ENCODE data around the gene GPR146.
A peak's percentile ranks its signal among the peaks of the same experiment; 100 is the strongest.
"Not testable (repeated sequence)": the region's sequence is repeated elsewhere in the genome, so short reads cannot be mapped to it uniquely, and the experiment has no call there.

Gene GPR146

DNA sequence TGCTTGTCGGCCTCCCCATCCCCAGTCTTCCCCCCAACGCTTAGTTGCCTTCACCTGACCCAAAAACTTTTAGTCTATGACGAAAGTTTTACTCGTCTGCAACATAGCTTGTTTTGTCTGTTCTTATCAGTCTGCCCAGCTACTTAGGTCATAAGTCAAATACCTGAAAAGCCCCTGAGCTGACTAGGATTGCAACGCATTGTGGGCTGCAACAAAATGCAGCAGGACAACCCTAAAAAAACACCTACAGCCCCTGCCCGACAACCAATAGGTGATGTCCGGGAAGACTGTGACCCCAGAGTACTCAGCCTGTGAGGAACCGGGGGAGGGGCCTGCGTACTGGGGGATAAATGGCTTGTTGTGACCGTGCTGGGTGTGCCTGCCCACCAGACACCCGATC, 24.3 kb downstream of the GPR146 start:
- peaks cover 0 to 4% of the 10 kb centered on the region in 2 donors for H3K27me3 Mint-ChIP-seq
- DNase-seq: no peak
- no peaks in the 10 kb centered on the region for H3K9me3 Mint-ChIP-seq
- no peak overlapping the region for H3K27ac Mint-ChIP-seq
- H3K4me1 Mint-ChIP-seq (ENCODE audit: low read depth in 2 of 2): no peaks in the 10 kb centered on the region
- no peak overlapping the region for H3K4me3 Mint-ChIP-seq
- no peak for ATAC-seq (replicated peaks)
- no peaks in the 10 kb centered on the region for H3K36me3 Mint-ChIP-seq (ENCODE audit: insufficient read depth)

DNA sequence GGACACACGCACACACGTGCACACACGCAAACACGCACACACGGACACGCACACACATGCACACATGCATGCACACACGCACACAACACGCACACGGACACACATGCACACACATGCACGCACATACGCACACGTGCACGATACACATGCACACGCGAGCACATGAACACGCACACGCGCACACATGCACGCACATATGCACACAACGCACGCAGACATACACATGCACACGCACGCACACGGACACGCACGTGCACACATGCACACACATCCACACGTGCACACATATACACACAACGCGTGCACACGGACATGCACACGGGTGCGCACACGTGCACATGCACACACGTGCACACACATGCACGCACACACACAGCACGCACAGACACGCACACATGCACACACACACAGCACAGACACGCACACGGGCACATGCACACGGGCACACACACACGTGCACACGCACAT, 26.2 kb downstream of the GPR146 start:
- Mint-ChIP-seq H3K27me3 (no peaks in the 10 kb centered on the region), H3K36me3 (ENCODE audit: insufficient read depth) (no peaks in the 10 kb centered on the region), H3K4me3 (no peak overlapping the region), H3K27ac (no peak overlapping the region), H3K4me1 (ENCODE audit: low read depth in 2 of 2) (no peaks in the 10 kb centered on the region), H3K9me3 (no peaks in the 10 kb centered on the region)
- DNase-seq: no peak
- no peak for ATAC-seq (replicated peaks)

- DNase-seq (no peak), ATAC-seq (replicated peaks) (no peak)
- Mint-ChIP-seq H3K27ac (no peak overlapping the region), H3K4me3 (no peak overlapping the region), H3K9me3 (no peaks in the 10 kb centered on the region), H3K27me3 (no peaks in the 10 kb centered on the region), H3K36me3 (ENCODE audit: insufficient read depth) (no peaks in the 10 kb centered on the region), H3K4me1 (ENCODE audit: low read depth in 2 of 2) (no peaks in the 10 kb centered on the region)
These were observed 27.4 kb downstream of the GPR146 start for GRCh38 chr7:1071731-1072254.

GRCh38 chr7:1073142-1073977, 29.0 kb downstream of the GPR146 start:
- DNase-seq (no peak), ATAC-seq (replicated peaks) (no peak)
- Mint-ChIP-seq H3K27me3 (no peaks in the 10 kb centered on the region), H3K4me3 (no peak overlapping the region), H3K36me3 (ENCODE audit: insufficient read depth) (no peaks in the 10 kb centered on the region), H3K27ac (no peak overlapping the region), H3K4me1 (ENCODE audit: low read depth in 2 of 2) (no peaks in the 10 kb centered on the region), H3K9me3 (no peaks in the 10 kb centered on the region)

DNA sequence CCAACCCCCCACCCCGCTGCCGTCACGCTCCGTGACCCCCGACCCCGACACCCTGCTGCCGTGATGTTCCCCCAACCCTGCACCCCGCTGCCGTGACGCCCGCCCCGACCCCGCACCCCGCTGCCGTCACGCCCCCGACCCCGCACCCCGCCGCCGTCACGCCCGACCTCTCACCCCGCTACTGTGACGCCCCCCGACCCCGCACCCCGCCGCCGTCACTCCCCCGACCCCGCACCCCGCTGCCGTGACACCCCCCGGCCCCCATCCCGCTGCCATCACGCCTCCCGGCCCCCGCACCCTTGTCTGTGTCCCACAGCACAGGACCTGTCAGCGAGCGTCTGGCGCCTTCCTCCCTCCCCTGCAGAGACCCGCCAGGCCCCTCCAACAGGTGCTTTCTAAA, 29.7 kb downstream of the GPR146 start:
- not testable (repeated sequence) for ATAC-seq (replicated peaks); H3K4me3 Mint-ChIP-seq; DNase-seq; H3K27me3 Mint-ChIP-seq; H3K36me3 Mint-ChIP-seq (ENCODE audit: insufficient read depth); H3K4me1 Mint-ChIP-seq (ENCODE audit: low read depth in 2 of 2); H3K9me3 Mint-ChIP-seq
- peak overlapping the region in 1 of 2 donors; percentile 66 for H3K27ac Mint-ChIP-seq

DNA sequence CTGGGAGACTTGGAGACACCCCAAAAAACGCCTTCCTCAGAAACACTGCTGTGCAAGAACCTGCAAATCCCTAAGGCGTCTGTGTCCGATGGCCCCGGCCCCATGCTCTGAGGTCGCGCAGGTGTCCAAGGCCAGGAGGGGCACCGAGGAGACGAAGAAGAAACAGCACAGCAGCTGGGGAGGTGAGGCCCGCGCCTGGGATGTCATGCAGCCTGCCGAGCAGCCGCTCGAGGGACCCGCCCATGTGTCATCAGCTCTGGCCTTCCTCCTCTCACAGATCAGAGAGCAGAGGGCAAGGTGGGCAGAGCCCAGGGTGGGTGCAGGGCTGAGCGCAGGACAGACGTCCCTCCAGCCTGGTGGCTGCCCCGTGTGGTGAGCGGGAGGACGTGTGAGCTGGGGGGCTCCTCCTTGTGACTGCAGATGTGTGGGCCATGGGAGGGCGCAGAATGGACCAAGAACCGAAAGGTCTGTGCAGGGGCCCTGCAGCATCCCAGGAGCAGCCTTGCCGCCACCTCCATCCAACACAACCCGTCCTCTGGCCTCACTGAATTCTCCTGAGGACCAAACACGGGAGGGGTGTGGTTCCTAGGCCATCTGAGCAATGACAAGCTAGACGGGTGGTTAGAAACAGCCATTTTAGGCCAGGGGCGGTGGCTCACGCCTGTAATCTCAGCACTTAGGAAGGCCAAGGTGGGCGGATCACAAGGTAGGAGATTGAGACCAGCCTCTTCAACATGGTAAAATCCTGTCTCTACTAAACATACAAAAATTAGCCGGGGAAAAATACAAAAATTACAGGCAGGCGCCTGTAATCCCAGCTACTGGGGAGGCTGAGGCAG, 30.5 kb downstream of the GPR146 start:
- no peaks in the 10 kb centered on the region for H3K9me3 Mint-ChIP-seq
- peak overlapping the region in 1 of 2 donors; percentile 66 for H3K27ac Mint-ChIP-seq
- H3K27me3 Mint-ChIP-seq: no peaks in the 10 kb centered on the region

DNA sequence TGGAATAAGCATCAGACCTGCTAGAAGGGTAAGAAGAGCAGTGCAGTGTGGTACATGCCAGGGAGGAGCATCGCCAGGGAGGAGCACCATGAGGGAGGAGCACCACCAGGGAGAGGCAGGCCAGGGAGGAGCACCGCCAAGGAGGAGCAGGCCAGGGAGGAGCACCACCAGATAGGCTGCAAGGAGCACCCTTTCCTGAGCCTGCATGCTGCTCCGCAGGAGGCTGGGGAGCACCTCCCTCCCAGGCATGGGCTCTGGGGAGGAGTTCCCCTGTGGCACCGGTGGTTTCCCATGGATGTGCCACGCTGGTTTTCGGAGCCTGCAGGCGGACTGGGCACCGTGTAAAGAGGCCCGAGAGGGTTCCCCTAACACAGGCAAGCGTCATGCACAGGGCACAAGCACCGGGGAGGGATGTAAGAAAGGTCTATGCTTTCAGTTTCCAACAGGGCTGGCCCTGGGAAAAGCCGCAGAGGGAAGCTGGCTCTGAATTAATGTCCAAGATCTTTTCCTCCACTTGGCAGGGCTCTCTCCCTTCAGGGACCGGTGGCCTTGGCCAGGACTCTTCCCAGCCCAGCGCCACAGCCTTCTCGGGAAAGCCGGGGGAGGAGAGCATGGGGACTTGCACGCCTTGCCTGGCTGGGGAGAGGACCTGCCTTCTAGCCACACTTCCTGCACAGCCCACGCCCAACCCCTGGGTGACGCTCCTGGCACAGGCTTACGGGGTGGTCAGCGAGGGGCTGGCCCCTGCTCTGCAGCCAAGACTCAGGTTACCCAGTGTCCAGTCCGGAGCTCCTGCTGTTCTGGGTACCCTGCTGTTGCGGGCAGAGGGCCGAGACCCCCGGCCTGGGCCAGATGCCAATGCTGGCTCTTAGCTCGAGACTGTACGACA, 32.1 kb downstream of the GPR146 start:
- no peaks in the 10 kb centered on the region for H3K9me3 Mint-ChIP-seq
- H3K27ac Mint-ChIP-seq: no peak overlapping the region

More for the DNA sequence above, 30.5 kb downstream of the GPR146 start:
- Mint-ChIP-seq H3K36me3 (ENCODE audit: insufficient read depth) (no peaks in the 10 kb centered on the region), H3K4me3 (no peak overlapping the region), H3K4me1 (ENCODE audit: low read depth in 2 of 2) (no peaks in the 10 kb centered on the region)
- DNase-seq: no peak
- ATAC-seq (replicated peaks): no peak

DNA sequence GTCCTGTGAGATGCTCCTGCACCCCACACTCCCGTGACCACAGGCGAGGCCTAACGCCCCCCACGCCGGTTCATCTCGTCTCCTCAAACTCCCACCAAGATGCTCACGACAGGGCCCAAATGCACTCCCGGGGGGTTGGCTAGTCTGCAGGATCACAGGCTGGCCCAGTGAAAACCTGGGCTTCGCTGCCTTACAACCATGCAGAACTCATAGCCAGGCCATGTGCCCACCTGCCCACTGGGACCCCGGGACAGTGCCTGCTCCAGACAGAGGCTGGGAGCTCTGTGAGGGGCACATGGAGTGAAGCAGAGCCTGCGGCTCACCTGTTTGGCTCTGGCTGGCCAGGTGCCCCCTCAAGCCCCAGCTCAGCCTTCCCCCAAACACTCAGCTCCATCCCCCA, 34.2 kb downstream of the GPR146 start:
- DNase-seq (no peak), ATAC-seq (replicated peaks) (no peak)
- no peaks in the 10 kb centered on the region for H3K4me1 Mint-ChIP-seq (ENCODE audit: low read depth in 2 of 2)
- H3K9me3 Mint-ChIP-seq: no peaks in the 10 kb centered on the region
- H3K27ac Mint-ChIP-seq: no peak overlapping the region
- no peak overlapping the region for H3K4me3 Mint-ChIP-seq
- H3K36me3 Mint-ChIP-seq (ENCODE audit: insufficient read depth): no peaks in the 10 kb centered on the region
- H3K27me3 Mint-ChIP-seq: no peaks in the 10 kb centered on the region

More for the DNA sequence above, 32.1 kb downstream of the GPR146 start:
- no peak overlapping the region for H3K4me3 Mint-ChIP-seq
- ATAC-seq (replicated peaks): no peak
- H3K27me3 Mint-ChIP-seq: no peaks in the 10 kb centered on the region
- H3K4me1 Mint-ChIP-seq (ENCODE audit: low read depth in 2 of 2): no peaks in the 10 kb centered on the region
- H3K36me3 Mint-ChIP-seq (ENCODE audit: insufficient read depth): no peaks in the 10 kb centered on the region
- no peak for DNase-seq

- H3K27ac Mint-ChIP-seq: no peak overlapping the region
- ATAC-seq (replicated peaks): no peak
- H3K4me3 Mint-ChIP-seq: no peak overlapping the region
- H3K36me3 Mint-ChIP-seq (ENCODE audit: insufficient read depth): no peaks in the 10 kb centered on the region
- no peaks in the 10 kb centered on the region for H3K9me3 Mint-ChIP-seq
- no peaks in the 10 kb centered on the region for H3K27me3 Mint-ChIP-seq
- H3K4me1 Mint-ChIP-seq (ENCODE audit: low read depth in 2 of 2): no peaks in the 10 kb centered on the region
- no peak for DNase-seq
These were observed 34.6 kb downstream of the GPR146 start for GRCh38 chr7:1078985-1079384.

GRCh38 chr7:1079546-1079945, 35.2 kb downstream of the GPR146 start:
- no peaks in the 10 kb centered on the region for H3K4me1 Mint-ChIP-seq (ENCODE audit: low read depth in 2 of 2)
- no peaks in the 10 kb centered on the region for H3K36me3 Mint-ChIP-seq (ENCODE audit: insufficient read depth)
- no peaks in the 10 kb centered on the region for H3K27me3 Mint-ChIP-seq
- no peaks in the 10 kb centered on the region for H3K9me3 Mint-ChIP-seq
- ATAC-seq (replicated peaks) (no peak), DNase-seq (no peak)
- no peak overlapping the region for H3K4me3 Mint-ChIP-seq
- H3K27ac Mint-ChIP-seq: no peak overlapping the region

DNA sequence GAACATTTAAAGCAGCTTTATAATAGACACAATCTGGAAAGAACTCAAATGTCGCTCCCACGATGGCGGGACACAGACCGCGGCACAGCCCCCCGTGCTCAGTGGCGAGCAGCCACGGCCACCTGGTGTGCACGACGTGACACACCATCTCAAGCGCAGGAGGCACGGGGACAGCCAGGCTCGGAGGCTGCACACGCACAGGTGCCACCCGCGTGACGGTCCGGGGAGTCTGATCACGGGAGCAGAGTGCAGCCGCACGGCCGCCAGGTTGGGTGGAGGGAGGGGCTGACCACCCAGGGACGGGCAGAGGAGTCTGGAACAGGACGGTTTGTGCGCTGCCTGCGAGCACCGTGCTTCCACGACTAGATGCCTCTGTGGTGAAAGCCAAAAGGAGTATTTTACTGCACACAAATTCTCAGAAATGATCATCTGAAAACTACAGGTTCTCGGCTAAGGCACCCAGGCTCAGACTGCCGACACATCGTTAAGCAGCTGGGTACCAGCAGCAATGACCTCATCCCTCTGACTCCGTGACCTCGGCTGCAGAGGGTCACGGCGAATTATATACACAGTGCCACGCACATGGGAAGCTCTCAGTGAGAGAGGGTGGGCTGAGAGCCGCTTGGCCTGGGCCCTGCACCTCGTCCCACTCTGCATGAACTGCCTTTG, 36.0 kb downstream of the GPR146 start:
- Mint-ChIP-seq H3K36me3 (ENCODE audit: insufficient read depth) (peaks cover under 1% of the 10 kb centered on the region), H3K27ac (no peak overlapping the region), H3K27me3 (no peaks in the 10 kb centered on the region), H3K9me3 (no peaks in the 10 kb centered on the region), H3K4me3 (no peak overlapping the region), H3K4me1 (ENCODE audit: low read depth in 2 of 2) (no peaks in the 10 kb centered on the region)
- DNase-seq (no peak), ATAC-seq (replicated peaks) (no peak)

GRCh38 chr7:1080921-1081255, 36.5 kb downstream of the GPR146 start:
- no peak overlapping the region for H3K4me3 Mint-ChIP-seq

DNA sequence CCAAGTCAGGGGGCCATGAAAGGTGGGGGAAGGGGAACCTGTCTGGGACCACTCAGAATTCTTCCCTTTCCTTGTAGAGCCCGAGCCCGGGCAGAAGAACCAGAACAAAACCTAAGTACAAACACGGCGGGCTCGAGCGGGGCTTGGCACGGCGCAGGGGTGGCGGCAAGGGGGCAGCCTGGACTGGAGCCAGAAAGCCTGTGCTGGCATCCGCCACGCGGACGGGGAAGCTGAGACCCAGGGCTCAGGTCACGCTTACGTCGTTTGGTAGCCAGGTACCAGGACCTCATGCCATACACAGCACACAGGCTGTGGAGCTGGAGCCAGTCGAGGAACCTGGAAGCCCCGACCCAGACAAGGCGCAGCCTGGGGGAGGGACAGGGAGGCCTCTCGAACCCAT, 37.0 kb downstream of the GPR146 start:
- H3K36me3 Mint-ChIP-seq (ENCODE audit: insufficient read depth): peaks cover 2% of the 10 kb centered on the region
- no peaks in the 10 kb centered on the region for H3K9me3 Mint-ChIP-seq
- no peaks in the 10 kb centered on the region for H3K4me1 Mint-ChIP-seq (ENCODE audit: low read depth in 2 of 2)
- no peaks in the 10 kb centered on the region for H3K27me3 Mint-ChIP-seq
- no peak for ATAC-seq (replicated peaks)
- no peak overlapping the region for H3K27ac Mint-ChIP-seq
- DNase-seq: no peak
- H3K4me3 Mint-ChIP-seq: no peak overlapping the region

More at GRCh38 chr7:1080921-1081255, 36.5 kb downstream of the GPR146 start:
- ATAC-seq (replicated peaks) (no peak), DNase-seq (no peak)
- H3K4me1 Mint-ChIP-seq (ENCODE audit: low read depth in 2 of 2): no peaks in the 10 kb centered on the region
- H3K9me3 Mint-ChIP-seq: no peaks in the 10 kb centered on the region
- no peak overlapping the region for H3K27ac Mint-ChIP-seq
- peaks cover 2% of the 10 kb centered on the region for H3K36me3 Mint-ChIP-seq (ENCODE audit: insufficient read depth)
- no peaks in the 10 kb centered on the region for H3K27me3 Mint-ChIP-seq
